ACHN (cell line): ENCODE measurements around the gene PKN2.
"Not testable (repeated sequence)": the region's sequence is repeated elsewhere in the genome, so short reads cannot be mapped to it uniquely, and the experiment has no call there.

Experiments
- DNase-seq: peaks from one replicate; pipeline ENCODE4 v3.0.0-alpha.2; 2015
- in situ Hi-C: cut with HindIII; loops from 2 replicates; pipeline ENCODE4 v1.10.0; 2017; ENCODE audit warnings: low sequenced_read_pairs, low pct_ligation_motif_present, low pct_unique_long_range_greater_than_20kb

PKN2 gene

GRCh38 chr1:88847643-88848042 is 163.6 kb downstream of the PKN2 start:
- in situ Hi-C loops: no loop called here

GRCh38 chr1:88851303-88852063 is 167.4 kb downstream of the PKN2 start:
- in situ Hi-C loops: no loop called here
- no peak for DNase-seq

More at GRCh38 chr1:88847643-88848042, 163.6 kb downstream of the PKN2 start:
- DNase-seq: no peak

GRCh38 chr1:88867743-88868521 is 183.9 kb downstream of the PKN2 start:
- in situ Hi-C loops: no loop called here
- DNase-seq: peak; percentile 29

GRCh38 chr1:88869644-88870043 is 185.6 kb downstream of the PKN2 start:
- DNase-seq, in situ Hi-C loops: not testable (repeated sequence)

- in situ Hi-C loops: no loop called here
- DNase-seq: no peak
Observed at GRCh38 chr1:88873737-88874349, 189.8 kb downstream of the PKN2 start.

- in situ Hi-C loops: no loop called here
Observed at GRCh38 chr1:88875595-88875994, 191.5 kb downstream of the PKN2 start.

GRCh38 chr1:88876573-88877365 is 192.7 kb downstream of the PKN2 start:
- in situ Hi-C loops: no loop called here
- no peak for DNase-seq

More at GRCh38 chr1:88875595-88875994, 191.5 kb downstream of the PKN2 start:
- no peak for DNase-seq

- in situ Hi-C loops: no loop called here
- peak; percentile 30 for DNase-seq
Observed at GRCh38 chr1:88877382-88877825, 193.3 kb downstream of the PKN2 start.

- in situ Hi-C loops: no loop called here
Observed at GRCh38 chr1:88877911-88878310, 193.8 kb downstream of the PKN2 start.

GRCh38 chr1:88878731-88879130 is 194.7 kb downstream of the PKN2 start:
- DNase-seq: no peak

More at GRCh38 chr1:88877911-88878310, 193.8 kb downstream of the PKN2 start:
- DNase-seq: no peak

GRCh38 chr1:88880717-88881116 is 196.6 kb downstream of the PKN2 start:
- DNase-seq, in situ Hi-C loops: not testable (repeated sequence)

More at GRCh38 chr1:88878731-88879130, 194.7 kb downstream of the PKN2 start:
- in situ Hi-C loops: no loop called here

- DNase-seq: no peak
- in situ Hi-C loops: no loop called here
Observed at GRCh38 chr1:88883156-88883555, 199.1 kb downstream of the PKN2 start.
